ENCODE results near the gene MAP9. TPM values are rescaled to one million over a fixed set of nuclear protein-coding genes. Genes with fewer than 3 reads are reported as not detected.

Gene MAP9
- total and polyA plus RNA-seq, 2 donors: 5.7 to 18.7 TPM

GRCh38 chr4:155392481-155393184 lies 15.9 kb upstream of the MAP9 start:
- Histone ChIP-seq H3K36me3 (ENCODE audit: insufficient read depth) (no peaks in the 10 kb centered on the region), H3K27ac (ENCODE audit: low read depth) (no peak overlapping the region), H3K4me3 (ENCODE audit: low read depth, low read length) (no peak overlapping the region), H3K4me1 (ENCODE audit: insufficient read depth) (no peaks in the 10 kb centered on the region)
- DNase-seq (ENCODE audit: extremely low spot score): no peak
- 33% methylated on average over 8 of the region's 8 CpGs for WGBS

DNA sequence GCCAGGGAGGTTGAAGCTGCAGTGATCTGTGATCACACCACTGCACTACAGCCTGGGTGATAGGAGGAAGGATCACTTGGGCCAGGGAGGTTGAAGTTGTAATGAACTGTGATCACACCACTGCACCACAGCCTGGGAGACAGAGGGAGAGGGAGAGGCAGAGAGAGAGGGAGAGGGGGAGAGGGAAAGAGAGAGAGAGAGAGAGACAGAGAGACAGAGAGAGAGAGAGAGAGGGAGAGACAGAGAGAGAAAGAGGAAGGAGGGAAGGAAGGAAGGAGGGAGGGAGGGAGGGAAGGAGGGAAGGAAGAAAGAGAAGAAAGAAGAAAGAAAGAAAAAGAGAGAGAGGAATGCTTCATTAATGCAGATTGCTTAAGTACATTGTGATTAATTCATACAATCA lies 15.2 kb upstream of the MAP9 start:
- no peak for DNase-seq (ENCODE audit: extremely low spot score)
- H3K27ac ChIP-seq (ENCODE audit: low read depth): no peak overlapping the region
- H3K36me3 ChIP-seq (ENCODE audit: insufficient read depth): no peaks in the 10 kb centered on the region
- H3K4me3 ChIP-seq (ENCODE audit: low read depth, low read length): no peak overlapping the region
- no peaks in the 10 kb centered on the region for H3K4me1 ChIP-seq (ENCODE audit: insufficient read depth)

GRCh38 chr4:155388162-155388561 lies 11.4 kb upstream of the MAP9 start:
- WGBS: 93% methylated on average over 5 of the region's 5 CpGs
- DNase-seq (ENCODE audit: extremely low spot score): no peak
- no peaks in the 10 kb centered on the region for H3K36me3 ChIP-seq (ENCODE audit: insufficient read depth)
- H3K4me1 ChIP-seq (ENCODE audit: insufficient read depth): no peaks in the 10 kb centered on the region
- no peak overlapping the region for H3K27ac ChIP-seq (ENCODE audit: low read depth)
- H3K4me3 ChIP-seq (ENCODE audit: low read depth, low read length): no peak overlapping the region

GRCh38 chr4:155383541-155383940 lies 6.8 kb upstream of the MAP9 start:
- H3K4me1 ChIP-seq (ENCODE audit: insufficient read depth): no peaks in the 10 kb centered on the region
- no peaks in the 10 kb centered on the region for H3K36me3 ChIP-seq (ENCODE audit: insufficient read depth)
- H3K4me3 ChIP-seq (ENCODE audit: low read depth, low read length): no peak overlapping the region
- WGBS: 69% methylated on average over 4 of the region's 4 CpGs
- no peak overlapping the region for H3K27ac ChIP-seq (ENCODE audit: low read depth)
- DNase-seq (ENCODE audit: extremely low spot score): no peak

DNA sequence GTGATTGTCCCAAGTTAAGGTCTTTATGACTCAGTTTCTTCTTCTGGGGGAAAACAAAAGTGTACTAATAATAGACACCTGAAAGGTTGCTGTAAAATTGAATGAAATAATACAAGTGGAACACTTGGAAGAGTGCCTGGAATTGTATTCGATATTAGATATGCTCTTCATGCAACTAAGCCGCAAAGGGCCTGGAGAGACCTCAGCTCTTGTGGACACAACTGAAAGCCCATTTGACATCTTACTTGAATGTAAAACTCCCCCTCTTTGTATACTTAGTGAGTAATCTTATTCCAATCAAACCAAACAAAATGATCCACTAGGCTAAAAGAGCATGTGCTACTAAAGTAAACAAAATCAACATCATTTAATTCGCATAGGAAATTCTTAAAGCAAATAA lies 511 bp upstream of the MAP9 start:
- H3K36me3 ChIP-seq (ENCODE audit: insufficient read depth): no peaks in the 10 kb centered on the region
- no peak for DNase-seq (ENCODE audit: extremely low spot score)
- 38% methylated on average over 3 of the region's 3 CpGs for WGBS
- no peaks in the 10 kb centered on the region for H3K4me1 ChIP-seq (ENCODE audit: insufficient read depth)
- no peak overlapping the region for H3K4me3 ChIP-seq (ENCODE audit: low read depth, low read length)
- no peak overlapping the region for H3K27ac ChIP-seq (ENCODE audit: low read depth)

DNA sequence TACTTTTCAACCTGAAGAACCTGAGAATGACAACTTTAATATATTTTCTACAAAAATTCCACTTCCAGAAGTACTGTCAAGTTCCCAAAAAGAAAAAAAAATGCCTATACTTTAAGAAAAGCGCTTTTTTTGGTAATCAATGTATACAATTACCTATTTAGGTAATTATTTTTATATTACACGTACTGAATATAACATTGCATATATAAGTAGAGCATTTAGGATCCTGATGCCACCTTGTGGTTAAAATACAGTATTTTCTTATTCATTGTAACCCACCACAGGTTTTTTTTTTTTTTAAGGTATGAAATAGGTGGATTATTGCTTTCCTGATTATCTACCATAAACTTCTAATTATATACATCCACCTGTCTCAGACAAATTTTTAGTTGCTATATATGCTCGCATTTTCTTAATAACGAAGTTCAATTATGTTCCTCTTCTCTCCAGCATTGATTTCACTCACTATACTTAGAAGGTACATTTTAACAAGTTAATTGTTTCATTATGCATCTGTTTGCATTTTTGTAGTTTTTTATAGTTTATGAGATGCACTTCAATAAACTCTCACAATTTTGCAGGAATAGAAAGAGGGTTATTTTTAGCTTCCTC lies 5.2 kb downstream of the MAP9 start:
- no peak for DNase-seq (ENCODE audit: extremely low spot score)
- Histone ChIP-seq H3K4me3 (ENCODE audit: low read depth, low read length) (no peak overlapping the region), H3K4me1 (ENCODE audit: insufficient read depth) (no peaks in the 10 kb centered on the region), H3K36me3 (ENCODE audit: insufficient read depth) (no peaks in the 10 kb centered on the region), H3K27ac (ENCODE audit: low read depth) (no peak overlapping the region)
- 49% methylated on average over 4 of the region's 4 CpGs for WGBS

DNA sequence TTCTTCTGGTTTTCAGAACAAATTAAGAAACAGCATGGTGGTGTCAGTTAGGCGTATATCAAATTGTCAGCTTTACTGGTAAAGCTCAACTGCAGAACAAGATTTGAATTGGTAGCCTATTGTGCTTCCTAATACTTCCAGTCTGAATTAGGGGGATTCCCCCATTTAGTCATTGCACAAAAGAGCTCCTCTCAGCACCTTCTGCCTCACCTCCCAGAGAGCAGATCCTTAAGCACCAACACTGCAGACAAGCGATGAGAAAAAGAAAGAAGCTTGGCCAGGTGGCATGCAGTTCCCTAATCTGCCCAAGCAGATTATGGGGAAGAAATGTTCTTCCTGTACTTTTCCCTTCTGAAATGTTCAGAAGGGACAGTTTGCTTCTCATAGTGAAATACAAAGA lies 9.2 kb downstream of the MAP9 start:
- Histone ChIP-seq H3K36me3 (ENCODE audit: insufficient read depth) (no peaks in the 10 kb centered on the region), H3K27ac (ENCODE audit: low read depth) (no peak overlapping the region), H3K4me3 (ENCODE audit: low read depth, low read length) (no peak overlapping the region), H3K4me1 (ENCODE audit: insufficient read depth) (no peaks in the 10 kb centered on the region)
- 95% methylated on average over 2 of the region's 2 CpGs for WGBS
- no peak for DNase-seq (ENCODE audit: extremely low spot score)

- no peak overlapping the region for H3K4me3 ChIP-seq (ENCODE audit: low read depth, low read length)
- DNase-seq (ENCODE audit: extremely low spot score): no peak
- WGBS: 27% methylated on average over 8 of the region's 8 CpGs
- H3K27ac ChIP-seq (ENCODE audit: low read depth): no peak overlapping the region
- H3K36me3 ChIP-seq (ENCODE audit: insufficient read depth): no peaks in the 10 kb centered on the region
- no peaks in the 10 kb centered on the region for H3K4me1 ChIP-seq (ENCODE audit: insufficient read depth)
These were observed 22.7 kb downstream of the MAP9 start for GRCh38 chr4:155353923-155354540.

- no peak for DNase-seq (ENCODE audit: extremely low spot score)
These were observed 34.6 kb downstream of the MAP9 start for GRCh38 chr4:155342142-155342541.

GRCh38 chr4:155339999-155340398 lies 36.8 kb downstream of the MAP9 start:
- 89% methylated on average over 6 of the region's 6 CpGs for WGBS
- Histone ChIP-seq H3K27ac (ENCODE audit: low read depth) (no peak overlapping the region), H3K36me3 (ENCODE audit: insufficient read depth) (no peaks in the 10 kb centered on the region), H3K4me3 (ENCODE audit: low read depth, low read length) (no peak overlapping the region), H3K4me1 (ENCODE audit: insufficient read depth) (no peaks in the 10 kb centered on the region)
- no peak for DNase-seq (ENCODE audit: extremely low spot score)

More at GRCh38 chr4:155342142-155342541, 34.6 kb downstream of the MAP9 start:
- no peaks in the 10 kb centered on the region for H3K36me3 ChIP-seq (ENCODE audit: insufficient read depth)
- H3K27ac ChIP-seq (ENCODE audit: low read depth): no peak overlapping the region
- H3K4me3 ChIP-seq (ENCODE audit: low read depth, low read length): no peak overlapping the region
- no peaks in the 10 kb centered on the region for H3K4me1 ChIP-seq (ENCODE audit: insufficient read depth)
- 81% methylated on average over 1 of the region's 1 CpG for WGBS

GRCh38 chr4:155339588-155339987 lies 37.2 kb downstream of the MAP9 start:
- DNase-seq (ENCODE audit: extremely low spot score): no peak
- no peak overlapping the region for H3K4me3 ChIP-seq (ENCODE audit: low read depth, low read length)
- 74% methylated on average over 6 of the region's 6 CpGs for WGBS
- no peak overlapping the region for H3K27ac ChIP-seq (ENCODE audit: low read depth)
- no peaks in the 10 kb centered on the region for H3K4me1 ChIP-seq (ENCODE audit: insufficient read depth)
- H3K36me3 ChIP-seq (ENCODE audit: insufficient read depth): no peaks in the 10 kb centered on the region

- 95% methylated on average over 1 of the region's 1 CpG for WGBS
These were observed 38.6 kb downstream of the MAP9 start for GRCh38 chr4:155338196-155338595.

GRCh38 chr4:155336242-155336641 lies 40.5 kb downstream of the MAP9 start:
- WGBS: 83% methylated on average over 3 of the region's 3 CpGs
- no peak overlapping the region for H3K4me3 ChIP-seq (ENCODE audit: low read depth, low read length)

More at GRCh38 chr4:155338196-155338595, 38.6 kb downstream of the MAP9 start:
- no peak for DNase-seq (ENCODE audit: extremely low spot score)
- Histone ChIP-seq H3K4me1 (ENCODE audit: insufficient read depth) (no peaks in the 10 kb centered on the region), H3K27ac (ENCODE audit: low read depth) (no peak overlapping the region), H3K36me3 (ENCODE audit: insufficient read depth) (no peaks in the 10 kb centered on the region), H3K4me3 (ENCODE audit: low read depth, low read length) (no peak overlapping the region)

DNA sequence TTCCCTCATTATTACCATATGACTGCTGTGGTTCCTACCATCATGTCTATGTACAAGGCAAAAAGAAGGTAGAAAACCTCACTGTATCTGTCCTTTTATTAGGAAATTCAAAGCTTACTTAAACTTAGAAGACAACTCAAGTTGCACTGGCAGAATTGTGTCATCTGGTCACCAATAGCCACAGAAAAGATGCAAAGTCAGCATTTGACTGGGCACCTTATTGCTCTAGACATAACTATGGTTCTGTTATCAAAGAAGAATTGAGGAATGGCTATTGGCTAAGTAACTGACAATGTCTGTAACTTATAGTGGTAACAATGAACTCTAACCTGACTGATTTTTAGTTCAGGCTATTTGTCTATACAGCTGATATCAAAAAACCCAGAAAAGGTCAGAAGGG lies 45.3 kb downstream of the MAP9 start:
- Histone ChIP-seq H3K4me1 (ENCODE audit: insufficient read depth) (no peaks in the 10 kb centered on the region), H3K4me3 (ENCODE audit: low read depth, low read length) (no peak overlapping the region), H3K36me3 (ENCODE audit: insufficient read depth) (no peaks in the 10 kb centered on the region), H3K27ac (ENCODE audit: low read depth) (no peak overlapping the region)
- DNase-seq (ENCODE audit: extremely low spot score): no peak

More at GRCh38 chr4:155336242-155336641, 40.5 kb downstream of the MAP9 start:
- DNase-seq (ENCODE audit: extremely low spot score): no peak
- Histone ChIP-seq H3K27ac (ENCODE audit: low read depth) (no peak overlapping the region), H3K4me1 (ENCODE audit: insufficient read depth) (no peaks in the 10 kb centered on the region), H3K36me3 (ENCODE audit: insufficient read depth) (no peaks in the 10 kb centered on the region)

All from urinary bladder (tissue), 4 donors.